Neural progenitor cell (in vitro differentiated cells): ENCODE results near the gene STK32B.

Source experiments
- CTCF ChIP-seq: fragments of 200-600 bp; sonication (generic); IDR thresholded peaks from 2 replicates; pipeline ENCODE4 v1.5.1; 2017; ENCODE audit warnings: antibody characterized with exemption, mild to moderate bottlenecking
- EZH2 ChIP-seq: fragments of 200-600 bp; sonication (generic); IDR thresholded peaks from 2 replicates; pipeline ENCODE4 v1.6.1; 2017; ENCODE audit warnings: antibody characterized with exemption, mild to moderate bottlenecking, moderate library complexity
- EZH2phosphoT487 ChIP-seq: fragments of 200-600 bp; sonication (generic); IDR thresholded peaks from 2 replicates; pipeline ENCODE4 v1.6.1; 2017; ENCODE audit warnings: antibody characterized with exemption

GRCh38 chr4:5541169-5541568 lies 489.9 kb downstream of the STK32B start:
- TF ChIP-seq CTCF (no peak), EZH2phosphoT487 (no peak), EZH2 (no peak)
